ENCODE measurements around the gene SLC37A2.

DNA sequence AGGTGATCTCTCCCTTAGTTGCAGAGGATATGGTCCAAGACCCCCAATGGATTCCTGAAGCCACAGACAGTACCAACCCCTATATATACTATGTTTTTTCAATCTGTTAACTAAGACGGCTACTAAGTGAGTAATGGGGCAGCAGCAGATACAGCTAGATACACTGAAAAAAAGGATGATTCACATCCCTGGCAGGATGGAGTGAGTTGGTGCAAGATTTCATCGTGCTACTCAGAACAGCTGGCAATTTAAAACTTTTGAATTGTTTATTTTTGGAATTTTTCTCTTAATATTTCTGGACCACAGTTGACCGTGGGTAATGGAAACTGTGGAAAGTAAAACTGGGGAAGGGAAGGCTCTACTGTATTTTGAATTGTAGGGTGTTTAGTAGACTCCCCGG lies 65.3 kb downstream of the SLC37A2 start:
- TF ChIP-seq, protein P1, sequence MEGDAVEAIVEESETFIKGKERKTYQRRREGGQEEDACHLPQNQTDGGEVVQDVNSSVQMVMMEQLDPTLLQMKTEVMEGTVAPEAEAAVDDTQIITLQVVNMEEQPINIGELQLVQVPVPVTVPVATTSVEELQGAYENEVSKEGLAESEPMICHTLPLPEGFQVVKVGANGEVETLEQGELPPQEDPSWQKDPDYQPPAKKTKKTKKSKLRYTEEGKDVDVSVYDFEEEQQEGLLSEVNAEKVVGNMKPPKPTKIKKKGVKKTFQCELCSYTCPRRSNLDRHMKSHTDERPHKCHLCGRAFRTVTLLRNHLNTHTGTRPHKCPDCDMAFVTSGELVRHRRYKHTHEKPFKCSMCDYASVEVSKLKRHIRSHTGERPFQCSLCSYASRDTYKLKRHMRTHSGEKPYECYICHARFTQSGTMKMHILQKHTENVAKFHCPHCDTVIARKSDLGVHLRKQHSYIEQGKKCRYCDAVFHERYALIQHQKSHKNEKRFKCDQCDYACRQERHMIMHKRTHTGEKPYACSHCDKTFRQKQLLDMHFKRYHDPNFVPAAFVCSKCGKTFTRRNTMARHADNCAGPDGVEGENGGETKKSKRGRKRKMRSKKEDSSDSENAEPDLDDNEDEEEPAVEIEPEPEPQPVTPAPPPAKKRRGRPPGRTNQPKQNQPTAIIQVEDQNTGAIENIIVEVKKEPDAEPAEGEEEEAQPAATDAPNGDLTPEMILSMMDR (IDR thresholded peaks at IDR 0.05), result no peak
- TF ChIP-seq POLR2AphosphoS5 (IDR thresholded peaks at IDR 0.05; ENCODE audit: low read depth, low read length), result no peak

All from SK-N-SH (cell line).